Keratinocyte (primary cell): ENCODE data around the gene MOCS1. TPM values are rescaled to one million over a fixed set of nuclear protein-coding genes. Genes with fewer than 3 reads are reported as not detected.

Source experiments
- DNase-seq: peaks from one replicate; pipeline ENCODE4 v3.0.0-alpha.2; 2011; ENCODE audit warnings: low read depth, missing footprints, low spot score
- FAIRE-seq: peaks from 2 replicates; lab custom pipeline; 2011; peaks lifted over from hg19 to GRCh38; lab: Jason Lieb, UNC
- H2AFZ ChIP-seq: 2 replicates; pipeline ENCODE4 v1.6.0; 2012; ENCODE audit warnings: low read length, control low read depth, inconsistent platforms; ENCODE audit not compliant: control insufficient read depth
- H3K27ac ChIP-seq: 2 replicates; pipeline ENCODE4 v1.5.1; 2011; ENCODE audit warnings: low read length; ENCODE audit not compliant: control insufficient read depth, insufficient read depth
- H3K27me3 ChIP-seq: 3 replicates; pipeline ENCODE4 v1.6.0; 2011; ENCODE audit warnings: low read length; ENCODE audit not compliant: control insufficient read depth, insufficient read depth; ENCODE audit errors: extremely low read depth
- H3K36me3 ChIP-seq, 2 experiments: 2 replicates in 1 of 2; 3 replicates in 1 of 2; pipeline ENCODE4 v1.5.1; 2011; ENCODE audit warnings: low read length in 2 of 2, mild to moderate bottlenecking in 1 of 2; ENCODE audit not compliant: control insufficient read depth in 2 of 2, insufficient read depth in 2 of 2; ENCODE audit errors: extremely low read depth in 1 of 2
- H3K4me1 ChIP-seq: 3 replicates; pipeline ENCODE4 v1.5.1; 2011; ENCODE audit warnings: low read length; ENCODE audit not compliant: control insufficient read depth, insufficient read depth; ENCODE audit errors: extremely low read depth
- H3K4me2 ChIP-seq: 3 replicates; pipeline ENCODE4 v1.6.0; 2011; ENCODE audit warnings: low read depth, low read length; ENCODE audit not compliant: control insufficient read depth, insufficient read depth; ENCODE audit errors: extremely low read depth
- H3K4me3 ChIP-seq, 3 experiments: fragments of 200-600 bp in 1 of 3; sonication (generic) in 1 of 3; 2 replicates in 2 of 3; 3 replicates in 1 of 3; pipeline ENCODE4 v1.5.1; 2011 to 2016; ENCODE audit warnings: low read length in 3 of 3, mild to moderate bottlenecking in 3 of 3, control low read depth in 2 of 3, inconsistent platforms in 1 of 3, low read depth in 1 of 3, mixed read lengths in 1 of 3, mixed run types in 1 of 3, moderate library complexity in 1 of 3; ENCODE audit not compliant: control insufficient read depth in 2 of 3, insufficient read depth in 2 of 3; ENCODE audit errors: extremely low read depth in 1 of 3
- H3K79me2 ChIP-seq: 2 replicates; pipeline ENCODE4 v1.6.0; 2012; ENCODE audit warnings: low read length; ENCODE audit not compliant: control insufficient read depth, insufficient read depth
- H3K9ac ChIP-seq: 3 replicates; pipeline ENCODE4 v1.6.0; 2011; ENCODE audit warnings: low read length; ENCODE audit not compliant: control insufficient read depth, insufficient read depth; ENCODE audit errors: extremely low read depth
- H3K9me1 ChIP-seq: 3 replicates; pipeline ENCODE4 v1.6.0; 2011; ENCODE audit warnings: low read length; ENCODE audit not compliant: control insufficient read depth, insufficient read depth; ENCODE audit errors: extremely low read depth
- H3K9me3 ChIP-seq: 2 replicates; pipeline ENCODE4 v1.5.1; 2012; ENCODE audit warnings: low read depth, low read length; ENCODE audit not compliant: control insufficient read depth
- H4K20me1 ChIP-seq: 3 replicates; pipeline ENCODE4 v1.6.0; 2011; ENCODE audit warnings: low read length; ENCODE audit not compliant: control insufficient read depth, insufficient read depth; ENCODE audit errors: extremely low read depth
- EZH2 ChIP-seq: IDR thresholded peaks from one replicate; pipeline ENCODE4 v1.6.1; 2012; ENCODE audit warnings: inconsistent platforms, mild to moderate bottlenecking, low read length, moderate library complexity
- dilution Hi-C: fragments of 300-500 bp; cut with MboI; formaldehyde crosslinking; loops from one replicate; pipeline ENCODE4 v1.7.0; 2020; ENCODE audit warnings: low sequenced_read_pairs; ENCODE audit not compliant: extremely low pct_ligation_motif_present
- polyA plus RNA-seq, 5 experiments: library from polyadenylated mRNA; depleted of rRNA in 3 of 5; stranded (reverse) in 3 of 5; stranded (forward) in 1 of 5; unstranded in 1 of 5; fragments of >200 nt; gene quantifications; 1 replicate in 1 of 5; 2 replicates in 3 of 5; 3 replicates in 1 of 5; pipeline versions ENCODE4 v1.2.1 to v1.2.3, GENCODE V29; 2011 to 2012; ENCODE audit warnings: missing spikeins in 2 of 5, low read depth in 1 of 5, low replicate concordance in 1 of 5
- TF ChIP-seq, protein P1 (sequence below), 3 experiments: IDR thresholded peaks in 1 of 3; conservative IDR thresholded peaks in 1 of 3; optimal IDR thresholded peaks in 1 of 3; 2 replicates in 2 of 3; 3 replicates in 1 of 3; pipeline versions ENCODE3 to v1.5.1; 2011; ENCODE audit warnings: low read length in 3 of 3, mild to moderate bottlenecking in 3 of 3, moderate library complexity in 2 of 3, control low read depth in 1 of 3, inconsistent platforms in 1 of 3; ENCODE audit not compliant: insufficient read depth in 2 of 3; ENCODE audit errors: extremely low read depth in 1 of 3

MOCS1 gene
- polyA plus RNA-seq, 1 donor (not counting 4 experiments of a cell fraction or from before 2014, with no cell fraction given), result 2.2 TPM

DNA sequence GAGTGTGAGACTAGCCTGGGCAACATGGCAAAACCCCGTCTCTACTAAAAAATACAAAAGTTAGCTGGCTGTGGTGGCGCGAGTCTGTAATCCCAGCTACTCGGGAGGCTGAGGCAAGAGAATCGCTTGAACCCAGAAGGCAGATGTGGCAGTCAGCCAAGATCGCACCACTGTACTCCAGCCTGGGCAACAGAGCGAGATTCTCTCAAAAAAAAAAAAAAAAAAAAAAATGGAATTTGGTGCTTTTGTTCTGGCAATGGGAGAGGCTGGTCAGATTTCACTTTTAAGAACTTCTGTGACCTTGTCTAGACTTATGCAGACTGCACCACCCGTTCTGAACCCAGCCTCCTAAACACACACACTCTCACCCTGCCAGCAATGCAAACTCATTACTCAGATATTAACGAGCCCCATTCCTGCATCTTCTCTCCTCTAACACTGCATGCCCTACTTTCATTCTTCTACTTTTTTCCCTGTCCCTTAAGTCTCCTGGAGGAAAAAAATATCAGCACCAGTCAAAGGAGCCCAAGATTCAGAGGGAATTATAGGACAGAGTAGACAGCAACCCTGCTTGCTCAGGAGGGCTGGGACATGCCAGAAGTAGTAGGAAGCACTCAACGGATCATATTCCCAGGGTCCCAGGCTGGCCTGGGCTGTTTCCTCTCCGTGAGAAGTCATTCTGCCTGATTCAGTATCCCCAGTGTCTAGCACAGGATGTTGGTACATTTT is 4.4 kb downstream of the MOCS1 start:
- Histone ChIP-seq H3K27me3 (peaks cover 5% of the 10 kb centered on the region), H3K4me1 (peaks cover 6% of the 10 kb centered on the region), H2AFZ (no peak overlapping the region), H3K9me3 (no peaks in the 10 kb centered on the region), H3K36me3 (no peaks in the 10 kb centered on the region), H3K27ac (no peak overlapping the region), H4K20me1 (no peaks in the 10 kb centered on the region), H3K79me2 (no peaks in the 10 kb centered on the region), H3K9me1 (no peaks in the 10 kb centered on the region), H3K4me3 (no peak overlapping the region), H3K9ac (no peak overlapping the region), H3K4me2 (no peak overlapping the region)
- TF ChIP-seq, protein P1, sequence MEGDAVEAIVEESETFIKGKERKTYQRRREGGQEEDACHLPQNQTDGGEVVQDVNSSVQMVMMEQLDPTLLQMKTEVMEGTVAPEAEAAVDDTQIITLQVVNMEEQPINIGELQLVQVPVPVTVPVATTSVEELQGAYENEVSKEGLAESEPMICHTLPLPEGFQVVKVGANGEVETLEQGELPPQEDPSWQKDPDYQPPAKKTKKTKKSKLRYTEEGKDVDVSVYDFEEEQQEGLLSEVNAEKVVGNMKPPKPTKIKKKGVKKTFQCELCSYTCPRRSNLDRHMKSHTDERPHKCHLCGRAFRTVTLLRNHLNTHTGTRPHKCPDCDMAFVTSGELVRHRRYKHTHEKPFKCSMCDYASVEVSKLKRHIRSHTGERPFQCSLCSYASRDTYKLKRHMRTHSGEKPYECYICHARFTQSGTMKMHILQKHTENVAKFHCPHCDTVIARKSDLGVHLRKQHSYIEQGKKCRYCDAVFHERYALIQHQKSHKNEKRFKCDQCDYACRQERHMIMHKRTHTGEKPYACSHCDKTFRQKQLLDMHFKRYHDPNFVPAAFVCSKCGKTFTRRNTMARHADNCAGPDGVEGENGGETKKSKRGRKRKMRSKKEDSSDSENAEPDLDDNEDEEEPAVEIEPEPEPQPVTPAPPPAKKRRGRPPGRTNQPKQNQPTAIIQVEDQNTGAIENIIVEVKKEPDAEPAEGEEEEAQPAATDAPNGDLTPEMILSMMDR (optimal IDR thresholded peaks at IDR 0.05 in 1 of 3, IDR thresholded peaks at IDR 0.05 in 1 of 3, conservative IDR thresholded peaks at IDR 0.05 in 1 of 3; ENCODE audit: extremely low read depth in 1 of 3, insufficient read depth in 2 of 3, low read length in 3 of 3), result no peak
- no peak for TF ChIP-seq EZH2
- no peak for DNase-seq
- no peak for FAIRE-seq
- dilution Hi-C loops, result no loop called here

DNA sequence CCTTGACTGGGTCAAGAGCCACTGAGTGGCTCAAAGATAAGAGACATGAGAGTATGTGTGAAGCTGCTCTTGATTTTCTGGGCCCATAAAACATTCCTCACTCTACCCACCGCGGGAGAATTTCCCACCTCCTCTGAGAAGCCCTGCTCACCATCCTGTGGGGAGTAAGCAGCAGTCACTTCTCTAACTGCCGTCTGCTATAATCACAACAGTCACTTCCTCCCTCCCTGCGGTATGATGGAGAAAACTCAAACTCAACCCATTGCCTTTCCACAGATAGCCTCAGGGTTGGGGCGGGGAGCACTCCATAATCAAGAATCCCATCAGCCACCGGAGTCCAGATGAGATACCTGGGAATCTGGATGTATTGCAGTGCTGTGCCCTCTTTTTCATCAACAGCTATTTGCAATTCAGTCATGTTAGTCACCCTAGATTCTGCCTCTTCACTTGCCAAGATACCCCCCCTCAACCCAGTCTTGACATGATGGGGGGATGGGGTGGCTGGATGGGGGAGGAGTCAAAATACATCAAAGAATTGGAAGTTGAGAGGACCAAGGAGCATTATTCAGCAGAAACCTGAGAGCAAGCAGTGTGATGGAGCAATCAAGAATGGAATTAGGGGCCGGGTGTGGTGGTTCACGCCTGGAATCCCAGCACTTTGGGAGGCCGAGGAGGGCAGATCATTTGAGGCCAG is 5.1 kb downstream of the MOCS1 start:
- Histone ChIP-seq H3K36me3 (no peaks in the 10 kb centered on the region), H3K9ac (no peak overlapping the region), H3K27me3 (peaks cover 4% of the 10 kb centered on the region), H3K4me3 (no peak overlapping the region), H3K4me2 (no peak overlapping the region), H3K27ac (no peak overlapping the region), H3K4me1 (peaks cover 3% of the 10 kb centered on the region), H3K9me1 (no peaks in the 10 kb centered on the region), H3K79me2 (no peaks in the 10 kb centered on the region), H3K9me3 (no peaks in the 10 kb centered on the region), H2AFZ (no peak overlapping the region), H4K20me1 (no peaks in the 10 kb centered on the region)
- no peak for TF ChIP-seq EZH2
- TF ChIP-seq, protein P1 (optimal IDR thresholded peaks at IDR 0.05 in 1 of 3, IDR thresholded peaks at IDR 0.05 in 1 of 3, conservative IDR thresholded peaks at IDR 0.05 in 1 of 3; ENCODE audit: extremely low read depth in 1 of 3, insufficient read depth in 2 of 3, low read length in 3 of 3), result no peak
- FAIRE-seq, result no peak
- dilution Hi-C loops, result no loop called here
- no peak for DNase-seq
